IMR-90 (cell line): ENCODE data around the gene PAX8. TPM values are rescaled to one million over a fixed set of nuclear protein-coding genes. Genes with fewer than 3 reads are reported as not detected.
"Not testable (repeated sequence)": the region's sequence is repeated elsewhere in the genome, so short reads cannot be mapped to it uniquely, and the experiment has no call there.

Experiments used
- ATAC-seq: fragments of 200-7000 bp; cut with Tn5 transposase; 2 replicates; pipeline ENCODE4 v1.9.1; 2020; ENCODE audit warnings: low read depth, mild to moderate bottlenecking, moderate library complexity
- BruUV-seq: library from RNA; stranded (reverse); fragments of 400-500 nt; replicated peaks from 2 replicates; lab custom pipeline; 2021; lab: Mats Ljungman, UMichigan
- CTCF ChIA-PET: fragments of 300-600 bp; formaldehyde crosslinking; extraction: SDS; loops from one replicate; lab custom pipeline; 2021; ENCODE audit warnings: antibody characterized with exemption; lab: Yijun Ruan, JAX
- POLR2A ChIA-PET: fragments of 300-600 bp; sonication (Branson Sonifier 250); formaldehyde crosslinking; loops from one replicate; lab custom pipeline; 2022; ENCODE audit warnings: antibody characterized with exemption; ENCODE audit not compliant: unreplicated experiment; lab: Charles Lee
- DNase-seq: peaks from one replicate; pipeline ENCODE4 v3.0.0; 2013
- H2AFZ ChIP-seq: replicated peaks from 2 replicates; pipeline ENCODE3; 2013; ENCODE audit warnings: low read length, mild to moderate bottlenecking; ENCODE audit not compliant: poor library complexity
- H2AK5ac ChIP-seq: 2 replicates; pipeline ENCODE4 v1.6.1; 2013; ENCODE audit warnings: low read depth, low read length, inconsistent platforms
- H2AK9ac ChIP-seq: replicated peaks from 2 replicates; pipeline ENCODE3; 2013; ENCODE audit warnings: mild to moderate bottlenecking, low read depth, low read length, moderate library complexity; ENCODE audit not compliant: poor library complexity
- H2BK120ac ChIP-seq: 2 replicates; pipeline ENCODE4 v1.6.1; 2013; ENCODE audit warnings: low read depth, low read length, inconsistent platforms
- H2BK15ac ChIP-seq: 3 replicates; pipeline ENCODE4 v1.6.1; 2013; ENCODE audit warnings: low read depth, low read length, inconsistent platforms
- H2BK20ac ChIP-seq: 2 replicates; pipeline ENCODE4 v1.6.1; 2013; ENCODE audit warnings: low read depth, mild to moderate bottlenecking, inconsistent platforms, low read length, moderate library complexity
- H2BK5ac ChIP-seq: 2 replicates; pipeline ENCODE4 v1.6.1; 2013; ENCODE audit warnings: mild to moderate bottlenecking, low read depth, low read length, inconsistent platforms; ENCODE audit not compliant: poor library complexity, severe bottlenecking
- H3K14ac ChIP-seq: replicated peaks from 2 replicates; pipeline ENCODE4 v1.6.1; 2013; ENCODE audit warnings: low read depth, low read length, inconsistent platforms
- H3K18ac ChIP-seq: 2 replicates; pipeline ENCODE4 v1.6.1; 2013; ENCODE audit warnings: low read depth, low read length, control low read depth
- H3K23ac ChIP-seq: 2 replicates; pipeline ENCODE4 v1.6.1; 2013; ENCODE audit warnings: low read depth, low read length, inconsistent platforms
- H3K27ac ChIP-seq: 2 replicates; pipeline ENCODE4 v1.5.1; 2013; ENCODE audit warnings: mild to moderate bottlenecking, control low read depth, low read length; ENCODE audit not compliant: insufficient read depth
- H3K27me3 ChIP-seq: 2 replicates; pipeline ENCODE4 v1.6.1; 2013; ENCODE audit warnings: low read length; ENCODE audit not compliant: control insufficient read depth, insufficient read depth
- H3K36me3 ChIP-seq: 2 replicates; pipeline ENCODE4 v1.6.1; 2013; ENCODE audit warnings: low read length, mixed read lengths; ENCODE audit not compliant: control insufficient read depth, insufficient read depth
- H3K4ac ChIP-seq: 2 replicates; pipeline ENCODE4 v1.6.1; 2013; ENCODE audit warnings: low read depth, low read length, inconsistent platforms
- H3K4me1 ChIP-seq: 2 replicates; pipeline ENCODE4 v1.6.1; 2013; ENCODE audit warnings: low read length, mixed read lengths; ENCODE audit not compliant: control insufficient read depth, insufficient read depth
- H3K4me2 ChIP-seq: 2 replicates; pipeline ENCODE4 v1.6.1; 2013; ENCODE audit warnings: low read depth, mild to moderate bottlenecking, control low read depth, low read length, moderate library complexity
- H3K4me3 ChIP-seq: 2 replicates; pipeline ENCODE4 v1.5.1; 2013; ENCODE audit warnings: low read depth, mild to moderate bottlenecking, control low read depth, low read length, moderate library complexity; ENCODE audit not compliant: insufficient read depth
- H3K56ac ChIP-seq: 2 replicates; pipeline ENCODE4 v1.6.1; 2013; ENCODE audit warnings: low read length, inconsistent platforms; ENCODE audit not compliant: insufficient read depth; ENCODE audit errors: extremely low read depth
- H3K79me1 ChIP-seq, 2 experiments: 2 replicates each; pipeline ENCODE4 v1.6.1; 2013; ENCODE audit warnings: low read length in 2 of 2, inconsistent platforms in 1 of 2, low read depth in 1 of 2
- H3K9ac ChIP-seq: 2 replicates; pipeline ENCODE4 v1.6.1; 2013; ENCODE audit warnings: low read depth, low read length, control low read depth
- H3K9me1 ChIP-seq: 2 replicates; pipeline ENCODE4 v1.6.1; 2013; ENCODE audit warnings: low read length, inconsistent platforms; ENCODE audit not compliant: insufficient read depth
- H3K9me3 ChIP-seq: 2 replicates; pipeline ENCODE4 v1.6.1; 2013; ENCODE audit warnings: low read length; ENCODE audit not compliant: control insufficient read depth, insufficient read depth
- H4K20me1 ChIP-seq: 2 replicates; pipeline ENCODE4 v1.6.1; 2013; ENCODE audit warnings: low read length, inconsistent platforms; ENCODE audit not compliant: insufficient read depth
- H4K5ac ChIP-seq: 2 replicates; pipeline ENCODE4 v1.6.1; 2013; ENCODE audit warnings: mild to moderate bottlenecking, low read depth, low read length, control low read depth
- H4K8ac ChIP-seq, 2 experiments: 2 replicates each; pipeline ENCODE4 v1.6.1; 2013; ENCODE audit warnings: low read depth in 2 of 2, low read length in 2 of 2, control low read depth in 1 of 2, inconsistent platforms in 1 of 2
- H4K91ac ChIP-seq: 2 replicates; pipeline ENCODE4 v1.6.1; 2013; ENCODE audit warnings: low read depth, low read length, inconsistent platforms; ENCODE audit not compliant: insufficient read depth
- CEBPB ChIP-seq: IDR thresholded peaks from 2 replicates; pipeline ENCODE4 v1.6.1; 2012; ENCODE audit warnings: low read depth, low read length, improper control_type of control experiment
- FOS ChIP-seq: fragments of 150-350 bp; IDR thresholded peaks from 2 replicates; pipeline ENCODE4 v1.6.1; 2016; ENCODE audit warnings: low read depth, low read length
- MAZ ChIP-seq: IDR thresholded peaks from 2 replicates; pipeline ENCODE4 v1.6.1; 2012; ENCODE audit warnings: low read depth, mild to moderate bottlenecking, low read length, improper control_type of control experiment, moderate library complexity, borderline replicate concordance
- RAD21 ChIP-seq: IDR thresholded peaks from 2 replicates; pipeline ENCODE4 v1.6.1; 2012; ENCODE audit warnings: low read length, improper control_type of control experiment
- WGBS, 2 experiments: methylation state at CpG; one replicate each; pipeline versions ENCODE4 v1.1.5 to v1.1.7; 2013; ENCODE audit warnings: missing lambda C conversion rate in 2 of 2; ENCODE audit not compliant: insufficient read length in 1 of 2; ENCODE audit errors: extremely low coverage in 2 of 2; 5-methylcytosine and 5-hydroxymethylcytosine counted together
- dilution Hi-C: fragments of 300-500 bp; cut with HindIII; formaldehyde crosslinking; loops from one replicate; pipeline ENCODE4 v1.14.3; 2018; ENCODE audit warnings: low sequenced_read_pairs; ENCODE audit not compliant: unreplicated experiment
- in situ Hi-C: fragments of 300-500 bp; cut with MboI; formaldehyde crosslinking; loops from 3 replicates; pipeline ENCODE4 v1.14.3; 2019; ENCODE audit warnings: low sequenced_read_pairs, inconsistent platforms, mixed read lengths
- intact Hi-C: fragments of 100-400 bp; cut with micrococcal nuclease; formaldehyde crosslinking; loops from 2 replicates; pipeline ENCODE4 v1.10.0; 2022
- polyA plus RNA-seq, 3 experiments: library from polyadenylated mRNA; depleted of rRNA; stranded (reverse); fragments of >200 nt; gene quantifications; 2 replicates each; pipeline ENCODE4 v1.2.3, GENCODE V29; 2012; ENCODE audit warnings: low replicate concordance in 1 of 3
- total RNA-seq: library from RNA; depleted of rRNA; stranded (reverse); fragments of >200 nt; gene quantifications from 2 replicates; pipeline ENCODE4 v1.2.3, GENCODE V29; 2012

Gene PAX8
- total and polyA plus RNA-seq, 2 of the 4 experiments (the other 2 are of a cell fraction), result 0.18 to 1.5 TPM

DNA sequence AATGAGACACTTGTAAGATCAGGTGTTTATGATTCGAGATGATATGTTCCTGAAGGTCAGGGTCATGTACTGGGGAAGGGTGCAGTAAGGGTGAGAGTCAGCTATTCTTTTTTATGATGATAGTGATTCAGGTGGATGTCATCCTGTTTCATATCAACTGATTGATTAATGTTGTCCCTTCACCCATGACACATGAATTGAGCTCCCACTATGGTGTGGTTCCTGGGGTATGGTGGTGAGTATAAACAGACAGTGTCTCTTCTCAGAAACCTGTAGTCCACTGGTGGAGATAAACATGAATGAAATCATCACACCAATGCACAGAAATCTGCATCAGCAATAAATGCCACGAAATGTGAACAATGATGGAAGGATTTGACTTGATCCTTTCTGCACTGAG, 37.4 kb upstream of the PAX8 start:
- in situ Hi-C loops, result no loop called here
- Histone ChIP-seq H3K9me3 (no peaks in the 10 kb centered on the region), H2AK5ac (no peak overlapping the region), H3K4ac (no peak overlapping the region), H3K18ac (no peak overlapping the region), H3K4me1 (no peaks in the 10 kb centered on the region), H3K14ac (no peak overlapping the region), H4K5ac (no peak overlapping the region), H2AFZ (no peak overlapping the region), H3K9ac (no peak overlapping the region), H3K9me1 (no peaks in the 10 kb centered on the region), H4K20me1 (no peaks in the 10 kb centered on the region), H2BK20ac (no peak overlapping the region), H3K23ac (no peak overlapping the region), H4K8ac (no peak overlapping the region), H2AK9ac (no peak overlapping the region), H3K79me1 (no peaks in the 10 kb centered on the region), H2BK120ac (no peak overlapping the region), H2BK5ac (no peak overlapping the region), H3K27me3 (peaks cover 25% of the 10 kb centered on the region), H3K56ac (no peak overlapping the region), H3K36me3 (no peaks in the 10 kb centered on the region), H3K27ac (no peak overlapping the region), H4K91ac (no peak overlapping the region), H3K4me3 (no peak overlapping the region), H3K4me2 (no peak overlapping the region), H2BK15ac (no peak overlapping the region)
- dilution Hi-C loops, result no loop called here
- ChIA-PET POLR2A (no interaction called here), CTCF (no interaction called here)
- no peak for TF ChIP-seq RAD21
- no peak for TF ChIP-seq FOS
- TF ChIP-seq CEBPB, result no peak
- TF ChIP-seq MAZ, result no peak
- no TSS peak for BruUV-seq
- intact Hi-C loops, result no loop called here
- no peak for DNase-seq
- WGBS, 2 experiments, result 20% methylated on average over 1 of the region's 2 CpGs; no CpG with 5 or more reads in 1 of the 2 experiments
- ATAC-seq, result no peak

DNA sequence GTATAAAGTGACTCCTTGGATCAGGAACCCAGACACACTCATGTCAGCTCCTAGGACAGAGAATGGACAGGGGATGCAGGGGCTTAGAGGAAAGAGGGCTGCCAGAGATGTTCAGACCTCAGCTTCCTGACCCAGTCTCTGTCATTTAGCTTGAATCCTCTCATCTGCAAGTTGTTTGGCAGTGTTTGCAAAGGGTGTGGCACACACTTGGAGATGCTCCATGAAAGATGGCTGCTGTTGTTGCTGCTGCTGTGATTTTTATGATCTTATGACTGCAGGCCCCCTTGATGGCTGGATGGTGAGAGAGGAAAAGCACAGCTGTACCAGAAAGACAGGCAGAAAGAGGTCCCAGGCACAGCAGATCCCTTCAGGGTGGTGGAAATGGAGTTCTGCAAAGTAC, 35.9 kb upstream of the PAX8 start:
- H3K9ac ChIP-seq, H4K8ac ChIP-seq, H3K56ac ChIP-seq, H3K4me1 ChIP-seq, H3K23ac ChIP-seq, H2BK20ac ChIP-seq, H4K91ac ChIP-seq, in situ Hi-C loops, H3K4ac ChIP-seq, H4K5ac ChIP-seq, H3K79me1 ChIP-seq, DNase-seq, H3K4me3 ChIP-seq, H4K20me1 ChIP-seq, H2AK5ac ChIP-seq, H2BK120ac ChIP-seq, intact Hi-C loops, H3K18ac ChIP-seq, H2AK9ac ChIP-seq, H3K27ac ChIP-seq, H2AFZ ChIP-seq, H2BK5ac ChIP-seq, H2BK15ac ChIP-seq, H3K14ac ChIP-seq, dilution Hi-C loops, POLR2A ChIA-PET, BruUV-seq, ATAC-seq, CTCF ChIA-PET, H3K36me3 ChIP-seq, H3K9me3 ChIP-seq, H3K4me2 ChIP-seq, H3K9me1 ChIP-seq: not testable (repeated sequence)
- peaks cover 24% of the 10 kb centered on the region for H3K27me3 ChIP-seq
